GM13977 (cell line): Measurements from ENCODE around the gene RHOBTB1.

ENCODE experiments used
- DNase-seq: peaks from one replicate; pipeline ENCODE4 v3.0.0; 2012; ENCODE audit warnings: low spot score
- CTCF ChIP-seq: IDR thresholded peaks from 2 replicates; pipeline ENCODE4 v1.5.1; 2012; ENCODE audit warnings: mild to moderate bottlenecking, control low read depth; ENCODE audit not compliant: insufficient read depth; ENCODE audit errors: extremely low read depth, missing control alignments
- in situ Hi-C: fragments of 300-500 bp; cut with MboI; formaldehyde crosslinking; loops from one replicate; pipeline ENCODE4 v1.12.0; 2022; ENCODE audit warnings: low sequenced_read_pairs, low pct_unique_long_range_greater_than_20kb, mixed read lengths, inconsistent platforms; ENCODE audit not compliant: unreplicated experiment

The RHOBTB1 gene

GRCh38 chr10:60877777-60878120 lies 66.2 kb downstream of the RHOBTB1 start:
- TF ChIP-seq CTCF = no peak
- no peak for DNase-seq
- in situ Hi-C loops = no loop called here

GRCh38 chr10:60877061-60877776 lies 66.8 kb downstream of the RHOBTB1 start:
- TF ChIP-seq CTCF = no peak
- DNase-seq = no peak
- in situ Hi-C loops = no loop called here

GRCh38 chr10:60873758-60874157 lies 70.2 kb downstream of the RHOBTB1 start:
- DNase-seq = no peak
- TF ChIP-seq CTCF = no peak
- in situ Hi-C loops = no loop called here

GRCh38 chr10:60872451-60872850 lies 71.5 kb downstream of the RHOBTB1 start:
- TF ChIP-seq CTCF = no peak
- in situ Hi-C loops = no loop called here

GRCh38 chr10:60871215-60871614 lies 72.8 kb downstream of the RHOBTB1 start:
- no peak for DNase-seq
- TF ChIP-seq CTCF = no peak
- in situ Hi-C loops = no loop called here

More at GRCh38 chr10:60872451-60872850, 71.5 kb downstream of the RHOBTB1 start:
- DNase-seq = no peak

GRCh38 chr10:60870803-60871202 lies 73.2 kb downstream of the RHOBTB1 start:
- in situ Hi-C loops = no loop called here
- no peak for TF ChIP-seq CTCF

GRCh38 chr10:60870416-60870728 lies 73.6 kb downstream of the RHOBTB1 start:
- in situ Hi-C loops = no loop called here
- DNase-seq = no peak
- TF ChIP-seq CTCF = no peak

More at GRCh38 chr10:60870803-60871202, 73.2 kb downstream of the RHOBTB1 start:
- no peak for DNase-seq
